ENCODE measurements around the gene ZNF654. TPM values are rescaled to one million over a fixed set of nuclear protein-coding genes. Genes with fewer than 3 reads are reported as not detected.

The ZNF654 gene
- total RNA-seq, 2 donors from 2014 or later: 7.3 to 10.6 TPM

GRCh38 chr3:88152841-88153240, 93.8 kb downstream of the ZNF654 start:
- no peaks in the 10 kb centered on the region for H3K27me3 ChIP-seq (ENCODE audit: control insufficient read depth, insufficient read depth, low read length, poor library complexity, severe bottlenecking)
- H3K4me3 ChIP-seq (ENCODE audit: low read length): no peak overlapping the region
- H3K4me1 ChIP-seq (ENCODE audit: control insufficient read depth, insufficient read depth, low read length): no peaks in the 10 kb centered on the region
- TF ChIP-seq, protein P1, sequence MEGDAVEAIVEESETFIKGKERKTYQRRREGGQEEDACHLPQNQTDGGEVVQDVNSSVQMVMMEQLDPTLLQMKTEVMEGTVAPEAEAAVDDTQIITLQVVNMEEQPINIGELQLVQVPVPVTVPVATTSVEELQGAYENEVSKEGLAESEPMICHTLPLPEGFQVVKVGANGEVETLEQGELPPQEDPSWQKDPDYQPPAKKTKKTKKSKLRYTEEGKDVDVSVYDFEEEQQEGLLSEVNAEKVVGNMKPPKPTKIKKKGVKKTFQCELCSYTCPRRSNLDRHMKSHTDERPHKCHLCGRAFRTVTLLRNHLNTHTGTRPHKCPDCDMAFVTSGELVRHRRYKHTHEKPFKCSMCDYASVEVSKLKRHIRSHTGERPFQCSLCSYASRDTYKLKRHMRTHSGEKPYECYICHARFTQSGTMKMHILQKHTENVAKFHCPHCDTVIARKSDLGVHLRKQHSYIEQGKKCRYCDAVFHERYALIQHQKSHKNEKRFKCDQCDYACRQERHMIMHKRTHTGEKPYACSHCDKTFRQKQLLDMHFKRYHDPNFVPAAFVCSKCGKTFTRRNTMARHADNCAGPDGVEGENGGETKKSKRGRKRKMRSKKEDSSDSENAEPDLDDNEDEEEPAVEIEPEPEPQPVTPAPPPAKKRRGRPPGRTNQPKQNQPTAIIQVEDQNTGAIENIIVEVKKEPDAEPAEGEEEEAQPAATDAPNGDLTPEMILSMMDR (conservative IDR thresholded peaks at IDR 0.05): no peak
- H3K36me3 ChIP-seq (ENCODE audit: control insufficient read depth, insufficient read depth, low read length): peaks cover 44% of the 10 kb centered on the region
- H3K9me3 ChIP-seq (ENCODE audit: control insufficient read depth, low read length): no peaks in the 10 kb centered on the region
- no peak overlapping the region for H3K9ac ChIP-seq (ENCODE audit: extremely low read depth, low read length, poor library complexity, severe bottlenecking)
- Mint-ChIP-seq H3K4me3 (no peak overlapping the region), H3K9me3 (no peaks in the 10 kb centered on the region), H3K27ac (no peak overlapping the region), H3K27me3 (ENCODE audit: insufficient read depth) (no peaks in the 10 kb centered on the region), H3K36me3 (ENCODE audit: low read depth) (peaks cover 39% of the 10 kb centered on the region), H3K4me1 (peaks cover 22% of the 10 kb centered on the region)
- no peak for DNase-seq
- WGBS, 2 experiments (ENCODE audit: insufficient coverage in 1 of 2, insufficient read length in 1 of 2): 96 to 100% methylated on average over 1 to 2 of the region's 2 CpGs
- no peak overlapping the region for H3K27ac ChIP-seq (ENCODE audit: low read depth, low read length)

DNA sequence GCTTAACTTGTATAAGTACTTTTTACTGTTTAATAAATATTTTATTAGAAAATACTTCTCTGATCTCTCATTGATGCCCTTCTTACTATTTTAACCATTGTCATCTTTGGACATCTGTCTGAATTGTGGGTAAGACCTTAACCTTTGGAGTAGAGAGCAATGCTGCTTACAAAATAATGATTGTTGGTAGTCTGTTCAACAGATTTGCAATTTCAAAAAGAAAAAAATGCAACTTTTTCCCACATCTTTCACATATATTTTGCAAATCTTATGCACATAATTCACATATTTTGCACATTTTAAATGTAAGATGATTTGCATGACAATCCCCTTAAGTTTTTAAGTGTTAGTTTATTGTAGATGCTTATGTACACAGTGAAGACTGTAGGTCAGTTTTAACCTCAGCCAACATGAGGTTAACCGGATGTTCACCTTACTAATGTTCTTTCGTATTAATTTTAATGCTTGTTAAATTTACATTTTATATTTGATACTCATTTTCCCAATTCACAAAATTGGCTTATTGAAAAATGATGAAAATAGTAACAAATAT, 107.4 kb downstream of the ZNF654 start:
- H3K27ac Mint-ChIP-seq: no peak overlapping the region
- Histone ChIP-seq H3K27ac (ENCODE audit: low read depth, low read length) (no peak overlapping the region), H3K36me3 (ENCODE audit: control insufficient read depth, insufficient read depth, low read length) (peaks cover 23% of the 10 kb centered on the region), H3K4me3 (ENCODE audit: low read length) (no peak overlapping the region), H3K9me3 (ENCODE audit: control insufficient read depth, low read length) (no peaks in the 10 kb centered on the region), H3K27me3 (ENCODE audit: control insufficient read depth, insufficient read depth, low read length, poor library complexity, severe bottlenecking) (no peaks in the 10 kb centered on the region), H3K4me1 (ENCODE audit: control insufficient read depth, insufficient read depth, low read length) (no peaks in the 10 kb centered on the region), H3K9ac (ENCODE audit: extremely low read depth, low read length, poor library complexity, severe bottlenecking) (no peak overlapping the region)
- no peak overlapping the region for H3K4me3 Mint-ChIP-seq
- no peaks in the 10 kb centered on the region for H3K27me3 Mint-ChIP-seq (ENCODE audit: insufficient read depth)
- peaks cover 33% of the 10 kb centered on the region for H3K4me1 Mint-ChIP-seq
- TF ChIP-seq, protein P1 (conservative IDR thresholded peaks at IDR 0.05): no peak
- H3K9me3 Mint-ChIP-seq: peaks cover 4% of the 10 kb centered on the region
- DNase-seq: no peak
- H3K36me3 Mint-ChIP-seq (ENCODE audit: low read depth): peaks cover 30% of the 10 kb centered on the region
- WGBS, 2 experiments (ENCODE audit: insufficient coverage in 1 of 2, insufficient read length in 1 of 2): 100% methylated on average over 1 of the region's 2 CpGs; no CpG with 5 or more reads in 1 of the 2 experiments

DNA sequence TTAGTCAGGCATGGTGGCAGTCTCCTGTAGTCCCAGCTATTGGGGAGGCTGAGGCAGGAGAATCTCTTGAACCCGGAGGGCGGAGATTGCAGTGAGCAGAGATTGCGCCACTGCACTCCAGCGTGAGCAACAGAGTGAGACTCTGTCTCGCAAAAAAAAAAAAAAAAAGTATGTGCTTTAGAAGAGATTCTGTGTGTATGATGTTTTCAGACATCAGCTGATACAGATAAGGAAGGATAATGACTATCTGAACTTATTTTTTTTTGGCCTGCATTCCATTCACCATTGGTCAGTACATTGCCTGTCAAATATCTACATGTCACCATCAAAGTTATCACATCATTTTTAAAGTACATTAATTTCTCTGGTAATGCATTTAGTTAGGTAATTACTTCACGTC, 108.1 kb downstream of the ZNF654 start:
- TF ChIP-seq, protein P1 (conservative IDR thresholded peaks at IDR 0.05): no peak
- WGBS, 2 experiments (ENCODE audit: insufficient coverage in 1 of 2, insufficient read length in 1 of 2): 70 to 86% methylated on average over 2 to 6 of the region's 6 CpGs
- Histone ChIP-seq H3K27ac (ENCODE audit: low read depth, low read length) (no peak overlapping the region), H3K9me3 (ENCODE audit: control insufficient read depth, low read length) (no peaks in the 10 kb centered on the region), H3K27me3 (ENCODE audit: control insufficient read depth, insufficient read depth, low read length, poor library complexity, severe bottlenecking) (no peaks in the 10 kb centered on the region), H3K4me3 (ENCODE audit: low read length) (no peak overlapping the region), H3K36me3 (ENCODE audit: control insufficient read depth, insufficient read depth, low read length) (peaks cover 20% of the 10 kb centered on the region), H3K4me1 (ENCODE audit: control insufficient read depth, insufficient read depth, low read length) (no peaks in the 10 kb centered on the region), H3K9ac (ENCODE audit: extremely low read depth, low read length, poor library complexity, severe bottlenecking) (no peak overlapping the region)
- no peak for DNase-seq
- Mint-ChIP-seq H3K9me3 (peaks cover 4% of the 10 kb centered on the region), H3K4me3 (no peak overlapping the region), H3K4me1 (peaks cover 32% of the 10 kb centered on the region), H3K27me3 (ENCODE audit: insufficient read depth) (no peaks in the 10 kb centered on the region), H3K27ac (no peak overlapping the region), H3K36me3 (ENCODE audit: low read depth) (peaks cover 26% of the 10 kb centered on the region)
